GM19463 (cell line): ENCODE data around the gene TNS3.

Source experiments
- ATAC-seq: cut with Tn5 transposase; IDR thresholded peaks from one replicate; pipeline ENCODE4 v1.9.1; 2021; ENCODE audit warnings: mild to moderate bottlenecking, moderate library complexity; ENCODE audit not compliant: unreplicated experiment

Gene TNS3

DNA sequence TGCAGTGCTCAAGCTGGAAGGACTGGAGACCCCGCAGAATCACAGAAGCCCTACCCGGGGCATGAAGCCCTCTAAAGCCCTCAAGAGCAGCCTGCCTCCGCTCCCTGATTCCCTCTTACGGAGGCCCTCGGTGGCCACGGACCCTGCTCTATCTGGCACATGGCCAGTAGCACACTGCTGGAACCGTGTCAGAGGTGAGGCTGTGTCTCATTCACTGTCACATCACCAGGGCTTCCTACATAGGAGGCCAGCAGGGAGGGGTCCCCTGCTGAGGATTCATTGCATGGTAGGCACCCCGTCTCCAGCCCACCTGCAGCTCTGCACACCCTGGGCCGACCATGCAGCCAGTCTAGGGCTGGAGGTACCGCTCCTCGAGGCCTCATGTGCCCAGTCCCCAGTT is 259.2 kb downstream of the TNS3 start:
- no peak for ATAC-seq

GRCh38 chr7:47320296-47320695 is 261.6 kb downstream of the TNS3 start:
- no peak for ATAC-seq

- peak; percentile 79 for ATAC-seq
Observed at GRCh38 chr7:47318395-47319182, 263.3 kb downstream of the TNS3 start.

- no peak for ATAC-seq
Observed at GRCh38 chr7:47317487-47317886, 264.4 kb downstream of the TNS3 start.

GRCh38 chr7:47314728-47315607 is 266.9 kb downstream of the TNS3 start:
- no peak for ATAC-seq

DNA sequence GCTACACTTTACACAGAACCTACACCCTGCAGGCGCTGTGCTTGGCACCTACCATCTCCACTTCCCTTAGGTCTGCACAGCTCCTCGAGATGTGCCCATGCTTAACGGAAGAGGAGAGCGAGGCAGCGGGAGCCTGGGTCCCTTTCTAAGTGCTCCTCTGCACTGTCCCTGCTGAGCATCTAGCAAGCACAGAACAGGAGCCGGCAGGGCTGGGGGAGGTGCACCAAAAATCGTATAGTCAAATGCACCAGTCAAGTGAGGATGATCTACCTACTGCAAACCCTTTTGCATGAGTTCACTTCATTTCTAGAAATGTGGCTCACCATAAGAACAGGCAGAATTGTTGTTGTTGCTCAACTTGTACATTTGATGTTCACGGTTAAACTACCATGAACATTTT is 267.7 kb downstream of the TNS3 start:
- ATAC-seq, result no peak

- no peak for ATAC-seq
Observed at GRCh38 chr7:47313564-47313963, 268.3 kb downstream of the TNS3 start.

DNA sequence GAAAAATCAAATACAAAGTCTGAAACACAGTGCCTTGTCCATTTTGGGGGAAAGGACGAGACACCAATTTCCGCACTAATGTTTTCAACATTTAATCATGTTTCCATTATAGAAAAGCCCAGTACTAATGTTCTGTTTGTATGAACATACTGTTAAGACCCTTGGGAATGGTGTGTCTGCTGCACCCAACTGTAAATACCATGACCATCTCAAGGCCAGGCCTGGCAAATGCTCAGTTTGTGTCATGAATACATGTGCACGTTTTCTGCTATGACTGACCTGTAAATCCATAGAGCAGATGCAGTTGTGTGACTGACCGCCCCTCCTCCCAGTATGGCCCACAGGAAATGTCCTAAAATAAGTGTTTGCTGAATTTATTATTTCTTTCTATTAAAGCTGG is 270.0 kb downstream of the TNS3 start:
- ATAC-seq, result no peak

DNA sequence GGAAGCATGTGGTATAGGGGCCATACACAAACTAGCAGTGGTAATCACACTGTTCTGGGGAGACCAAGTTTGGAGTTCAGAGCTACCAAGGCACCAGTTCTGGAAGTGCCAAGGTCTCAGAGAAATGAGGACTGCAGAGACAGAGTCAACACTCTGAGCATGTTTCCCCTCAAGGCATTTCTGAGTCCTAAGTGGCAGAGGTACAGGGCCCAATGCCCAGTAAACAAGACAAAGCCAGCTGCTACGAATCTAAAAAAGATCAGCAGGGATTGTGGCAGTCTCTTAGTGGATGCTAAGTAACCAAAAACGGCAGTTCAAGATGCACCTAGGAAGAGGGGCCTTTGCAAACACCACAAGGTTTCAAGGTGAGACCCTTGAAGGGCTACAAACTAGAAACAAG is 271.9 kb downstream of the TNS3 start:
- ATAC-seq, result no peak

GRCh38 chr7:47308808-47309207 is 273.1 kb downstream of the TNS3 start:
- no peak for ATAC-seq

DNA sequence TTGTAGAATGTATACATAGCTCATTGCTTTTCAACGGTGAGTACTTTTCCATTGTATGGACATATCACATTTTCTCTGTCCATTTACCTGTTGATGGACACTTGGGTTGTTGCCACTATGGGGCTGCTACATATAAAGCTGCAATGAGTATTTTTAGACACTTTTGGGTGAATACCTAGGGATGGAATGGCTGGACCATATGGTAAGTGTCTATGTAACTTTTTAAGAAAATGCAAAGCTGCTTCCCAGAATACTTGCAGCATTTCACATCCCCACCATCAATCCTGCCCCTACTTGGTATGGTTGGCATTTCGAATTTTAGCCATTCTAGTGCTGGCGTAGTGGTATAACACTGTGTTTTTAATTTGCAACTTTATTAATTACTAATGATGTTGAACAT is 274.6 kb downstream of the TNS3 start:
- no peak for ATAC-seq

GRCh38 chr7:47304727-47305719 is 276.9 kb downstream of the TNS3 start:
- ATAC-seq, result no peak

GRCh38 chr7:47303695-47304453 is 278.0 kb downstream of the TNS3 start:
- no peak for ATAC-seq

DNA sequence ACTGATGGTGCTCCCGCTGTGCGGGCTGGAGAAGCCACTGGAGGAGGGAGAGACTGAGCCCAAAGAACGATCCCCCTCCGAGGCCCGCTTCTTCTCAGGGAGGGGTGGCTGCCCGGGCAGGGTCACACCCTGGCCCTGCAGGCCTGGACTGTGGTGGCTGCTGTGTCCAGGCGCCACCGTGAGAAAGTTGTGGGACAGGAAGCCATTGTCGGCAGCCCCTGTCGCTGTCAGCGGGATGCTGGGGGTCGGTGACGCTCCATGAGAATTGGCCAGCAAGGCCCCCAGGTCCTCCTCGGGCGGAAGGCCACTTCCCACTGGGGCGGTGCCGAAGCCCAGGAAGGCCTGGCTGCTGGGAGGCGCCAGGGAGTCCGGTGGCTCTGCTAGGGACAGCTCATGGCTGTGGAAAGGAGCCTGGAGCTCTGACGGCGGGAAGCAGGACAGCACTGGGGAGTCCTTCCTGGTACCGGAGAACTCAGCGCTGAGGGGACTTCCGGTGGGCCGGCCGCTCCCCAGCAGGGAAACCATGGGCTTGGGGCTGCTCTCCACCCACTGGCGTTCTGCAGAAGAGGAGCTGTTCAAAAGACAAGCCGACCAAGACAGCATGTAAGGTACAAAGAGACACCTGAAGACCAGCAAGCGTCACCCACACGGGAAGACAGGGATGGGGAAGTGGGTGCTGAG is 278.8 kb downstream of the TNS3 start:
- ATAC-seq, result no peak

DNA sequence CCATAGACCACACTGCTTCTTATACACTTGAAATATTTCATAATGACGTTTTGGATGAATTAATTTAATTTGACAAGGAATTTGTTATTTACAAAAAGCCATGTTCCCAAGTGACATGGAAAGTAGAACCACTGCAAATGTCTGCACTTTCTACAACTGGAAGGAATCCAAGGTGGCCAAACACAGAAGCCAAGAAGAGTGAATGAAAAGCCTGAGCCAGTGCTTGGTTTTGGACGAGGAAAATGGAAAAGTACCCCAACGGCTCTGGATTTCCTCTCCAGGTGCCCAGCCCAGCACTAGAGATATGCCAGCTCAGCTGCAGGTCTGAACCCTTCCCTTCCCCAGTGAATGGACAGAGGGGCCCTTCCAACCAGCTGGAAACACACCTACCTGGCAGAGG is 279.4 kb downstream of the TNS3 start:
- ATAC-seq, result no peak

DNA sequence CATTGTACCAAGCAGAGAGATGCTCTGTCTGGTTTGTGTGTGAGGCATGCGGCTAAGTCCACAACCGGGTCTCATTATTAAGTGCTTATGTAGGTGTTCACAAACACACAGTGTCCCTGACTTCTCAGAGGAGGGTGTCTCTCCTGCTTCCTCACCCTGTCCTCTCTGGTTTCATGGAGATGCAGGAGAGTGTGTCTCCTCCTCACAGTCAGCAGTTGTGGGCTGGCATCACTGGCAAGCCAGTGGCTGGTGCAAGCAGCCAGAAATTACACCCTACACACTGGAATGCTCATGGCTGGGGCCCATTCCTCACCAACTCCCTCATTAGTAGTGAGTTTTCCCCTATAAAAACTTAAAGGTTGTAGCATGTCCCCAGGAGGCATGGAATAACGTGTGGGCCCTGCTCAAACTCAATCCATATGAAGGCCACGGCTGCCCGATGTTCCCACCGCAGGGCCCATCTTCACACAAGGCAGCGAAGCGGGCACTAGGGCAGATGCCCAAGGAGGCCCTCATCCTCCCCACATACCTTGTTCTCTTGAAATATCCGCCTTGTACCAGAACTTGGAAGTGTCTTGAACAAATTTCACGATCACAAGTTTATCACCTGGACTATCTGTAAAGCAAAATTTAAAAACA is 280.1 kb downstream of the TNS3 start:
- ATAC-seq, result no peak

DNA sequence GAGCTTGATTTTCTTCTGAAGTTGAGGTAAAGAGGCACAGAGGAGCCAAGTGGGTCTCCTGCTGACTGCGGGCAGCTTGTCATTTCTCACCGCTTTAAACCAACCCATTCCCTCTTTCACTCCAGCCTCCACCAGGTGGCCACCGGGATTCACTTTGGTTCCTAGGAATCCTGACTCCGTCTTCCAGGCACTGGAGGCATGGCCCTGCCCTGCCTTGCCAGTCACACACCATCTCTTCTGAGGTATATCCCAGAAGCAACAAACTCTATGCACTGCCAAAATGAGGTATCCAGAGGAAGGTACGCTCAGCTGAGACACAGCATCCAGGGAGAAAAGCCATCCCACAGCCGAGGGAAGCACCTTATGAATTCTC is 280.8 kb downstream of the TNS3 start:
- no peak for ATAC-seq

DNA sequence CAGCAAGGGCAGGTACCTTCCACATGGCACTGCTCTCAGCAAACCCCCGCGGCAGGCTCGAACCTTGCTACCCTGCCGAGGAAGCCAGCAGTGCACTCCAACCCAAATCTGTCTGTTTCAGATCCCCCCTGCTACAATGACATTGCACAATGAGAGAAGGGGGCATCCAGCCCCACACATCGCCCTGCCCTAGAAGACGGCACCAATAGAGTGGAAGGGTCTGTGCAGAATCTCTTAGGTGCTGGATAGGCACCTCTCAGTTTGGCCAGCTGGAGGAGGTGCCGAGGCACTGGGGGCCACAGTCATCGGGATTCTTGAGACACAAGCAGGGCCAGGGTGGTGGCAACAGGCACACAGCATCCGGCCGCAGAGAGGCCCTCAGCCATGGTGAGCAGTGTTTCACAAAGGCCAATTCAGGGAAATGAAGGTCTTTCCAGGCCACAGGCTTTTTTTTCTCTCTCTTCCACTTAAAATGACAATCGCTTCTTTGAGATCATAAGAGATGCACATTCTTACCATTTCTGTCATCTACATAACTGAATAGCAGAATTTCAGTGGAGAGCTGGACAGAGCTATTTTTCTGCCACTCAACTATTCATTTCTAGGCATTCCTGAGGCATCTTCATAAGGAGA is 281.3 kb downstream of the TNS3 start:
- ATAC-seq, result no peak

GRCh38 chr7:47299496-47299895 is 282.4 kb downstream of the TNS3 start:
- ATAC-seq, result no peak
